Measurements from ENCODE around the gene SMYD3. TPM values are rescaled to one million over a fixed set of nuclear protein-coding genes. Genes with fewer than 3 reads are reported as not detected.
"Not testable (repeated sequence)": the region's sequence is repeated elsewhere in the genome, so short reads cannot be mapped to it uniquely, and the experiment has no call there.

Gene SMYD3
- total RNA-seq, 4 donors from 2014 or later = 8.4 to 25.7 (median 14.4) TPM

- DNase-seq (ENCODE audit: low spot score in 2 of 2) = no peak
- intact Hi-C loops (cut with DNase I; ENCODE audit: low total_unique reads) = no loop called here
- no peak overlapping the region for H3K4me3 ChIP-seq (ENCODE audit: low read depth, poor library complexity, severe bottlenecking)
- no peak for TF ChIP-seq CTCF (IDR thresholded peaks at IDR 0.05)
- no peak for TF ChIP-seq POLR2A (IDR thresholded peaks at IDR 0.05)
- WGBS, 2 donors = 43 to 62% methylated on average over 9 of the region's 9 CpGs
Measured at GRCh38 chr1:245742896-245743295, 764.2 kb downstream of the SMYD3 start.

GRCh38 chr1:245740336-245740735 is 766.7 kb downstream of the SMYD3 start:
- intact Hi-C loops (cut with DNase I; ENCODE audit: low total_unique reads); DNase-seq (ENCODE audit: low spot score in 2 of 2); H3K4me3 ChIP-seq (ENCODE audit: low read depth, poor library complexity, severe bottlenecking): not testable (repeated sequence)
- 94 to 98% methylated on average over 1 of the region's 1 CpG for WGBS, 2 donors

GRCh38 chr1:245730801-245731200 is 776.3 kb downstream of the SMYD3 start:
- 74 to 83% methylated on average over 2 of the region's 2 CpGs for WGBS, 2 donors
- TF ChIP-seq CTCF (IDR thresholded peaks at IDR 0.05) (no peak), POLR2A (IDR thresholded peaks at IDR 0.05) (no peak)
- no peak for DNase-seq (ENCODE audit: low spot score in 2 of 2)
- H3K4me3 ChIP-seq (ENCODE audit: low read depth, poor library complexity, severe bottlenecking) = no peak overlapping the region
- intact Hi-C loops (cut with DNase I; ENCODE audit: low total_unique reads) = no loop called here

GRCh38 chr1:245728035-245728434 is 779.0 kb downstream of the SMYD3 start:
- H3K4me3 ChIP-seq (ENCODE audit: low read depth, poor library complexity, severe bottlenecking); DNase-seq (ENCODE audit: low spot score in 2 of 2); intact Hi-C loops (cut with DNase I; ENCODE audit: low total_unique reads): not testable (repeated sequence)
- 93% methylated on average over 3 of the region's 3 CpGs for WGBS, 2 donors

GRCh38 chr1:245721488-245721887 is 785.6 kb downstream of the SMYD3 start:
- TF ChIP-seq CTCF (IDR thresholded peaks at IDR 0.05) = no peak
- no peak for TF ChIP-seq POLR2A (IDR thresholded peaks at IDR 0.05)
- DNase-seq (ENCODE audit: low spot score in 2 of 2) = no peak
- 74 to 87% methylated on average over 4 of the region's 4 CpGs for WGBS, 2 donors
- intact Hi-C loops (cut with DNase I; ENCODE audit: low total_unique reads) = no loop called here
- no peak overlapping the region for H3K4me3 ChIP-seq (ENCODE audit: low read depth, poor library complexity, severe bottlenecking)

GRCh38 chr1:245718951-245719350 is 788.1 kb downstream of the SMYD3 start:
- 91 to 92% methylated on average over 4 of the region's 4 CpGs for WGBS, 2 donors
- no peak overlapping the region for H3K4me3 ChIP-seq (ENCODE audit: low read depth, poor library complexity, severe bottlenecking)
- TF ChIP-seq POLR2A (IDR thresholded peaks at IDR 0.05) (no peak), CTCF (IDR thresholded peaks at IDR 0.05) (no peak)
- intact Hi-C loops (cut with DNase I; ENCODE audit: low total_unique reads) = no loop called here
- DNase-seq (ENCODE audit: low spot score in 2 of 2) = no peak

- DNase-seq (ENCODE audit: low spot score in 2 of 2) = no peak
- H3K4me3 ChIP-seq (ENCODE audit: low read depth, poor library complexity, severe bottlenecking) = no peak overlapping the region
- TF ChIP-seq CTCF (IDR thresholded peaks at IDR 0.05) (no peak), POLR2A (IDR thresholded peaks at IDR 0.05) (no peak)
- intact Hi-C loops (cut with DNase I; ENCODE audit: low total_unique reads) = no loop called here
- WGBS, 2 donors = 85 to 87% methylated on average over 3 of the region's 3 CpGs
Measured at GRCh38 chr1:245718123-245718522, 789.0 kb downstream of the SMYD3 start.
